OCI-LY7 (cell line): ENCODE measurements around the gene CA12. TPM values are rescaled to one million over a fixed set of nuclear protein-coding genes. Genes with fewer than 3 reads are reported as not detected.

ENCODE experiments used
- BruUV-seq: library from RNA; stranded (reverse); fragments of 400-500 nt; replicated peaks from 2 replicates; lab custom pipeline; 2021; lab: Mats Ljungman, UMichigan
- CTCF ChIA-PET: fragments of 300-600 bp; sonication (Branson Sonifier 250); formaldehyde crosslinking; loops from one replicate; lab custom pipeline; 2022; ENCODE audit warnings: antibody characterized with exemption; ENCODE audit not compliant: unreplicated experiment; lab: Charles Lee
- POLR2A ChIA-PET: fragments of 300-600 bp; sonication (Branson Sonifier 250); formaldehyde crosslinking; loops from one replicate; lab custom pipeline; 2022; ENCODE audit warnings: antibody characterized with exemption; lab: Charles Lee
- DNase-seq: peaks from one replicate; pipeline ENCODE4 v3.0.0-alpha.2; 2015; ENCODE audit warnings: low spot score
- H2AFZ ChIP-seq: fragments of 200-600 bp; sonication (generic), shearing (Covaris generic); 2 replicates; pipeline ENCODE4 v1.6.1; 2014; ENCODE audit warnings: mild to moderate bottlenecking, antibody characterized with exemption, low read length, moderate library complexity
- H3K27ac ChIP-seq: fragments of 200-600 bp; sonication (generic); 2 replicates; pipeline ENCODE4 v1.5.1; 2014; ENCODE audit warnings: mixed run types, low read depth, mild to moderate bottlenecking, moderate library complexity, low read length, inconsistent platforms; ENCODE audit not compliant: poor library complexity, severe bottlenecking
- H3K36me3 ChIP-seq: fragments of 200-600 bp; sonication (generic); 2 replicates; pipeline ENCODE4 v1.6.1; 2014; ENCODE audit warnings: mild to moderate bottlenecking, antibody characterized with exemption, low read length, moderate library complexity, mixed read lengths; ENCODE audit not compliant: insufficient read depth
- H3K4me1 ChIP-seq: fragments of 200-600 bp; sonication (generic); 2 replicates; pipeline ENCODE4 v1.5.1; 2014; ENCODE audit warnings: mild to moderate bottlenecking, low read length; ENCODE audit not compliant: insufficient read depth, poor library complexity, severe bottlenecking
- H3K4me2 ChIP-seq: fragments of 200-600 bp; sonication (generic); 2 replicates; pipeline ENCODE4 v1.6.1; 2014; ENCODE audit warnings: mild to moderate bottlenecking, low read length
- H3K4me3 ChIP-seq: fragments of 200-600 bp; sonication (generic); 2 replicates; pipeline ENCODE4 v1.5.1; 2014; ENCODE audit warnings: mild to moderate bottlenecking, low read depth, low read length; ENCODE audit not compliant: poor library complexity, severe bottlenecking
- H3K79me2 ChIP-seq: fragments of 200-600 bp; sonication (generic); 2 replicates; pipeline ENCODE4 v1.6.1; 2016; ENCODE audit warnings: low read depth, mild to moderate bottlenecking, low read length, moderate library complexity, mixed read lengths; ENCODE audit not compliant: insufficient read depth
- H3K9me2 ChIP-seq: fragments of 200-600 bp; sonication (generic); 2 replicates; pipeline ENCODE4 v1.6.1; 2016; ENCODE audit warnings: mild to moderate bottlenecking, low read length, mixed read lengths; ENCODE audit not compliant: insufficient read depth
- H3K9me3 ChIP-seq: fragments of 200-600 bp; sonication (generic); 2 replicates; pipeline ENCODE4 v1.6.1; 2014; ENCODE audit warnings: mild to moderate bottlenecking, mixed run types, low read length, mixed read lengths
- H4K20me1 ChIP-seq: fragments of 200-600 bp; sonication (generic); 2 replicates; pipeline ENCODE4 v1.6.1; 2014; ENCODE audit warnings: mild to moderate bottlenecking, antibody characterized with exemption, low read length, moderate library complexity, mixed read lengths; ENCODE audit not compliant: insufficient read depth
- CTCF ChIP-seq: fragments of 200-600 bp; sonication (generic); conservative IDR thresholded peaks from 2 replicates; pipeline ENCODE4 v1.5.1; 2014; ENCODE audit warnings: mild to moderate bottlenecking, antibody characterized with exemption, low read length, moderate library complexity, mixed read lengths
- EZH2phosphoT487 ChIP-seq: fragments of 200-600 bp; sonication (generic); IDR thresholded peaks from 2 replicates; pipeline ENCODE4 v1.6.1; 2018; ENCODE audit warnings: low read depth, borderline replicate concordance, mild to moderate bottlenecking, mixed run types, antibody characterized with exemption, low read length, moderate library complexity, mixed read lengths
- intact Hi-C: fragments of 100-400 bp; cut with micrococcal nuclease; formaldehyde crosslinking; loops from one replicate; pipeline ENCODE4 v1.10.0; 2022; ENCODE audit not compliant: unreplicated experiment
- total RNA-seq, 2 experiments: library from RNA; depleted of rRNA in 1 of 2; stranded (reverse); fragments of >200 nt in 1 of 2; shearing (Covaris generic) in 1 of 2; gene quantifications; 2 replicates each; pipeline ENCODE4 v1.2.3, GENCODE V29; 2014 to 2022

Gene CA12
- total RNA-seq, 2 experiments from 2014 or later = not detected

DNA sequence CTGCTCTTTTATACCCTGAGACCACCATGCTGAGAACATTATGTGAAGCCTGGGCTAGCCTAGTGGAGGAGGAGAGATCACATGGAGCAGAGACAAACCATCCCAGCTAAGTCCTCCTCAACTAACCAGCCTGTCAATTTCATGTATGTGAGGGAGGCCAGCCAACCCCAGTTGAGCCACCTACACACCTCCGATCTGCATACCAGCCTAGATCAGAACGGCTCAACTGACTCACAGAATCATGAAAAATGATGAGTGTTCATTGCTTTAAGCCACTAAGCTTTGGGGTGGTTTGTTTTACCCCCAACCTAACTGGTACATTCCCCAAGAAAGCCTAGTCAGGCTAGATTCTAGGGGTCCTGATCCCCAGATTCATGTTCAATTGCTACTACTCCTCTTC is 19.4 kb upstream of the CA12 start:
- ChIA-PET CTCF (no interaction called here), POLR2A (no interaction called here)
- intact Hi-C loops = loop anchor here (10.0 kb wide), 2 partner anchors 246 to 356 kb away; partner anchors contain the start of genes RPS27L and TPM1
- H3K27ac ChIP-seq = no peak overlapping the region
- no peak overlapping the region for H2AFZ ChIP-seq
- no peak for DNase-seq
- no peaks in the 10 kb centered on the region for H3K9me3 ChIP-seq
- H3K4me3 ChIP-seq = no peak overlapping the region
- H3K79me2 ChIP-seq = no peaks in the 10 kb centered on the region
- no peak overlapping the region for H3K4me2 ChIP-seq
- no peaks in the 10 kb centered on the region for H3K9me2 ChIP-seq
- TF ChIP-seq EZH2phosphoT487 (no peak), CTCF (no peak)
- H3K4me1 ChIP-seq = no peaks in the 10 kb centered on the region
- no TSS peak for BruUV-seq
- H3K36me3 ChIP-seq = no peaks in the 10 kb centered on the region
- no peaks in the 10 kb centered on the region for H4K20me1 ChIP-seq

GRCh38 chr15:63398456-63398855 is 16.8 kb upstream of the CA12 start:
- ChIA-PET POLR2A (interaction anchor here (0.6 kb wide), 1 partner anchor 611 kb away, joined by 3 read pairs; no protein-coding TSS in a partner anchor), CTCF (no interaction called here)
- Histone ChIP-seq H3K27ac (no peak overlapping the region), H3K4me1 (no peaks in the 10 kb centered on the region), H2AFZ (no peak overlapping the region), H3K4me3 (no peak overlapping the region), H3K36me3 (no peaks in the 10 kb centered on the region), H3K79me2 (no peaks in the 10 kb centered on the region), H3K9me2 (no peaks in the 10 kb centered on the region), H3K9me3 (no peaks in the 10 kb centered on the region), H4K20me1 (no peaks in the 10 kb centered on the region), H3K4me2 (no peak overlapping the region)
- intact Hi-C loops = no loop called here
- TF ChIP-seq EZH2phosphoT487 (no peak), CTCF (no peak)
- BruUV-seq = no TSS peak
- no peak for DNase-seq

DNA sequence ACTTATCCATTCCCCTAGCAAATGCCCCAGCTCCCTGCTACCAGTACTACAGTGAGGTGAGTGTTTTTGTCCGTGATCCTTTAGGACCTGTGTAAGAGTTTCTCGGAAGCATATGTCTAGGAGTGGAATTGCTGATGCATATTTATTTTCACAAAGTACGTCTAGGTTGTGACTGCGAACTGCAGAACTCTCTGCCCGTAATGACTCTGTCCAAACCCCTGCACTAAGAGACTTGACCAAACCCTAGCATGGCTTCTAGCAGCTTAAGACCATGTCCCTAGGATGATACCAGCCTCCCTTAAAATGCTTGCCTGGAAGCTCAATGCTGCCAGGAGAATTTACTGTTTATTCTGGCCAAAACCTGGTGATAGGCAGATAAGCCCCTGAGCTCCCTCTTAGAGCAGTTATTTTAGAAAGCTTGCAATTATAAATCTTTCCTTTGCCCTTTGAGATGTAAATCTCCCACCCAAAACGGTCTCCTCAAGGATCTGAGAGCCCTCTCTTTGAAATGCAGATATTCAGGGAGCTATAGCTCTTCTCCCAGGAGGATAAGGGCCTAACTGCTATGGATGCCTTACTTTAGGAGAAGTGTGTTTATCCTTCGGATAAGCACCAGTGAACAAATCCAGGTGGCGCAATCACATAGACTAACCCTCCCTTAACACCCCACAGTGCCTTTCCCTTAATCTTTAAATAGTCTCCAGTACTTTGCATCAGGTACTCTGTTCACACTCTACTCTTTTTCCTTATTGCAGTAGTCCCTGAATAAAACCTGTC is 14.7 kb upstream of the CA12 start:
- H3K4me1 ChIP-seq = no peaks in the 10 kb centered on the region
- no peaks in the 10 kb centered on the region for H3K36me3 ChIP-seq
- ChIA-PET CTCF (no interaction called here), POLR2A (no interaction called here)
- no peak overlapping the region for H3K4me3 ChIP-seq
- no peak overlapping the region for H3K4me2 ChIP-seq
- DNase-seq = no peak
- no peaks in the 10 kb centered on the region for H3K79me2 ChIP-seq
- intact Hi-C loops = no loop called here
- no peak overlapping the region for H3K27ac ChIP-seq
- H2AFZ ChIP-seq = no peak overlapping the region
- no peaks in the 10 kb centered on the region for H4K20me1 ChIP-seq
- TF ChIP-seq CTCF (no peak), EZH2phosphoT487 (no peak)
- H3K9me2 ChIP-seq = no peaks in the 10 kb centered on the region
- H3K9me3 ChIP-seq = no peaks in the 10 kb centered on the region
- BruUV-seq = no TSS peak
